ENCODE results near the gene TGFBR2.

The TGFBR2 gene

GRCh38 chr3:30728143-30728542, 121.7 kb downstream of the TGFBR2 start:
- DNase-seq, result no peak

- DNase-seq, result no peak
These were observed 123.1 kb downstream of the TGFBR2 start for GRCh38 chr3:30729512-30729911.

GRCh38 chr3:30729936-30730335, 123.5 kb downstream of the TGFBR2 start:
- no peak for DNase-seq

GRCh38 chr3:30730967-30731366, 124.6 kb downstream of the TGFBR2 start:
- no peak for DNase-seq

GRCh38 chr3:30733209-30733608, 126.8 kb downstream of the TGFBR2 start:
- DNase-seq, result no peak

GRCh38 chr3:30733696-30734095, 127.3 kb downstream of the TGFBR2 start:
- DNase-seq, result no peak

- DNase-seq, result no peak
These were observed 131.5 kb downstream of the TGFBR2 start for GRCh38 chr3:30737743-30738499.

- DNase-seq, result no peak
These were observed 132.2 kb downstream of the TGFBR2 start for GRCh38 chr3:30738605-30739004.

- DNase-seq, result no peak
These were observed 135.5 kb downstream of the TGFBR2 start for GRCh38 chr3:30741889-30742288.

- DNase-seq, result no peak
These were observed 136.6 kb downstream of the TGFBR2 start for GRCh38 chr3:30742796-30743619.

Data from activated CD8-positive, alpha-beta memory T cell treated with anti-CD3 and anti-CD28 coated beads, Interleukin-2, amount 50 U/mL, for 48 hours (primary cell).